ENCODE measurements around the gene TXK. TPM values are rescaled to one million over a fixed set of nuclear protein-coding genes. Genes with fewer than 3 reads are reported as not detected.

The TXK gene
- total and polyA plus RNA-seq, 2 experiments from 2014 or later, result 0.76 to 1.5 TPM

DNA sequence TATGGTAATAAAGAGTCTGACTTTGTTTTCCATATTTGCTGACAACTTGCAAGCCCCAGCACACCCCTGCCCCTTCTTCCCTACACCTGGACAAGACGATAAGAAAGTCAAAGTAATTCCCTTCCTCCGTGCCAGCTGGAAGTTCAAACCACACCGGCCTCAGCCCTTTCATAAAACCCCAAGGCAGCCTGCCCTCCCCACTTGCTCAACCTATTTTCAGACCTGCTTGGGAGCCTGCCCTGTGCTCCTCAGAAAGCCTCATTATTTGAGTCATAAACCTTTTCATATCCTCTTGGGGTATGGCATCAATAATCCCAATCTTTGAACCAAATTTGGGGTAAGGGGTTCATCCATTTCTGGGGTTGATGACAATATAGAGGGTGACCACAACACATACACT lies 88.0 kb downstream of the TXK start:
- H3K27me3 ChIP-seq, result no peaks in the 10 kb centered on the region
- TF ChIP-seq EZH2 (IDR thresholded peaks at IDR 0.05; ENCODE audit: borderline replicate concordance), result no peak
- TF ChIP-seq EZH2phosphoT487 (IDR thresholded peaks at IDR 0.05; ENCODE audit: low read depth, severe bottlenecking, unreplicated experiment), result no peak
- TF ChIP-seq, protein P1, sequence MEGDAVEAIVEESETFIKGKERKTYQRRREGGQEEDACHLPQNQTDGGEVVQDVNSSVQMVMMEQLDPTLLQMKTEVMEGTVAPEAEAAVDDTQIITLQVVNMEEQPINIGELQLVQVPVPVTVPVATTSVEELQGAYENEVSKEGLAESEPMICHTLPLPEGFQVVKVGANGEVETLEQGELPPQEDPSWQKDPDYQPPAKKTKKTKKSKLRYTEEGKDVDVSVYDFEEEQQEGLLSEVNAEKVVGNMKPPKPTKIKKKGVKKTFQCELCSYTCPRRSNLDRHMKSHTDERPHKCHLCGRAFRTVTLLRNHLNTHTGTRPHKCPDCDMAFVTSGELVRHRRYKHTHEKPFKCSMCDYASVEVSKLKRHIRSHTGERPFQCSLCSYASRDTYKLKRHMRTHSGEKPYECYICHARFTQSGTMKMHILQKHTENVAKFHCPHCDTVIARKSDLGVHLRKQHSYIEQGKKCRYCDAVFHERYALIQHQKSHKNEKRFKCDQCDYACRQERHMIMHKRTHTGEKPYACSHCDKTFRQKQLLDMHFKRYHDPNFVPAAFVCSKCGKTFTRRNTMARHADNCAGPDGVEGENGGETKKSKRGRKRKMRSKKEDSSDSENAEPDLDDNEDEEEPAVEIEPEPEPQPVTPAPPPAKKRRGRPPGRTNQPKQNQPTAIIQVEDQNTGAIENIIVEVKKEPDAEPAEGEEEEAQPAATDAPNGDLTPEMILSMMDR (IDR thresholded peaks at IDR 0.05; ENCODE audit: poor library complexity), result no peak
- H3K9me2 ChIP-seq (replicated peaks; ENCODE audit: insufficient read depth), result no peaks in the 10 kb centered on the region

DNA sequence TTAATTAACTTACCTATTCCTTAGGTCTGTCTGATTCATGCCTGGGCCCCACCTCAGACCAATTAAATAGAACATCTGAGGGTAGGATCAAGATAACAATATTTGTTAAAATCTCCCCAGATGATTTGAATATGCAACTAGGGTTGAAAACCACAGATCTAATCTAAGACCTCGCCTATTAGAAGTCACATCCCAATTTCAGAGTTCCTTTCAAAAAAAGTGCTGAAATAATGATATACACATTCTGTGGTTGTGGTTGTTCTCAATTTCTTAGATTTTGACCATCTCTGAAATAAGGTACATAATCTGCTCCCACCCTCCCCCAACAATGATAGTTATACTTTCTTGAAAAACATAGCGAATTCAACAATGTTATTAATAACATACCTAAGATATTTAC lies 89.8 kb downstream of the TXK start:
- Histone ChIP-seq H3K27ac (no peak overlapping the region), H3K79me2 (no peaks in the 10 kb centered on the region), H3K36me3 (replicated peaks; ENCODE audit: insufficient read depth, low read depth) (no peaks in the 10 kb centered on the region), H2AFZ (no peak overlapping the region), H3K4me1 (ENCODE audit: insufficient read depth) (peaks cover 13% of the 10 kb centered on the region), H3K9me3 (ENCODE audit: low read depth) (no peaks in the 10 kb centered on the region), H4K20me1 (ENCODE audit: insufficient read depth, poor library complexity, severe bottlenecking) (no peaks in the 10 kb centered on the region), H3K27me3 (no peaks in the 10 kb centered on the region), H3K4me2 (no peak overlapping the region), H3K9me2 (replicated peaks; ENCODE audit: insufficient read depth) (no peaks in the 10 kb centered on the region), H3K4me3 (no peak overlapping the region)
- WGBS (ENCODE audit: low lambda C conversion rate, missing lambda C conversion rate), result 98% methylated on average over 2 of the region's 2 CpGs
- TF ChIP-seq EZH2 (IDR thresholded peaks at IDR 0.05; ENCODE audit: borderline replicate concordance) (no peak), EZH2phosphoT487 (IDR thresholded peaks at IDR 0.05; ENCODE audit: low read depth, severe bottlenecking, unreplicated experiment) (no peak)
- TF ChIP-seq, protein P1 (IDR thresholded peaks at IDR 0.05; ENCODE audit: poor library complexity), result no peak
- DNase-seq (ENCODE audit: low spot score), result no peak

More for the DNA sequence above, 88.0 kb downstream of the TXK start:
- H3K9me3 ChIP-seq (ENCODE audit: low read depth), result no peaks in the 10 kb centered on the region
- no peak overlapping the region for H3K27ac ChIP-seq
- peaks cover 13% of the 10 kb centered on the region for H3K4me1 ChIP-seq (ENCODE audit: insufficient read depth)
- H2AFZ ChIP-seq, result no peak overlapping the region
- no peaks in the 10 kb centered on the region for H4K20me1 ChIP-seq (ENCODE audit: insufficient read depth, poor library complexity, severe bottlenecking)
- no peaks in the 10 kb centered on the region for H3K36me3 ChIP-seq (replicated peaks; ENCODE audit: insufficient read depth, low read depth)
- no peak overlapping the region for H3K4me2 ChIP-seq
- no peaks in the 10 kb centered on the region for H3K79me2 ChIP-seq
- DNase-seq (ENCODE audit: low spot score), result no peak
- WGBS (ENCODE audit: low lambda C conversion rate, missing lambda C conversion rate), result 87% methylated on average over 3 of the region's 3 CpGs
- H3K4me3 ChIP-seq, result no peak overlapping the region

DNA sequence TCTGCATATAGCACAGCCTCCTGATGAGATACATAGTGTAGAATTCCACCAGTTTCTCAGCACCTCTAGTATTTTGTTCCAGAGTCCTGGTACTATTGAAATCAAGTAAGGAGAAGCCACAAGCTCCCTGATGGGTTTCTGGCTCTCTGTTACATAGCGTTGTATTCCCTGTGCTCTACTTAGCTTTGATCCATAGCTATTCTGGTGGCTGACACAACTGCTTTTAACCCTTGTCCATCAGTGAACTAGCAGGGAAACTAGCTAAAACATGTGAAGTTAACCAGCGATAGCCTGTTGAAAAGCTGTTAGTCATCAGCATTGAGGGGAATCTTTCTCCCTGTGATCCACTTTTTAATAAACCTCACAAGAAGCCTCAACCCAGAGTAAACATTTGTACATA lies 90.5 kb downstream of the TXK start:
- peak overlapping the region; percentile 46 for H3K27ac ChIP-seq
- H3K4me1 ChIP-seq (ENCODE audit: insufficient read depth), result peaks cover 13% of the 10 kb centered on the region
- H3K79me2 ChIP-seq, result no peaks in the 10 kb centered on the region
- no peaks in the 10 kb centered on the region for H3K27me3 ChIP-seq
- no peak overlapping the region for H3K4me3 ChIP-seq
- no peaks in the 10 kb centered on the region for H4K20me1 ChIP-seq (ENCODE audit: insufficient read depth, poor library complexity, severe bottlenecking)
- no peak overlapping the region for H2AFZ ChIP-seq
- WGBS (ENCODE audit: low lambda C conversion rate, missing lambda C conversion rate), result 35% methylated on average over 2 of the region's 2 CpGs
- H3K36me3 ChIP-seq (replicated peaks; ENCODE audit: insufficient read depth, low read depth), result no peaks in the 10 kb centered on the region
- H3K9me3 ChIP-seq (ENCODE audit: low read depth), result no peaks in the 10 kb centered on the region
- peak overlapping the region; percentile 56 for H3K4me2 ChIP-seq
- no peak for TF ChIP-seq EZH2 (IDR thresholded peaks at IDR 0.05; ENCODE audit: borderline replicate concordance)
- no peaks in the 10 kb centered on the region for H3K9me2 ChIP-seq (replicated peaks; ENCODE audit: insufficient read depth)
- DNase-seq (ENCODE audit: low spot score), result no peak

DNA sequence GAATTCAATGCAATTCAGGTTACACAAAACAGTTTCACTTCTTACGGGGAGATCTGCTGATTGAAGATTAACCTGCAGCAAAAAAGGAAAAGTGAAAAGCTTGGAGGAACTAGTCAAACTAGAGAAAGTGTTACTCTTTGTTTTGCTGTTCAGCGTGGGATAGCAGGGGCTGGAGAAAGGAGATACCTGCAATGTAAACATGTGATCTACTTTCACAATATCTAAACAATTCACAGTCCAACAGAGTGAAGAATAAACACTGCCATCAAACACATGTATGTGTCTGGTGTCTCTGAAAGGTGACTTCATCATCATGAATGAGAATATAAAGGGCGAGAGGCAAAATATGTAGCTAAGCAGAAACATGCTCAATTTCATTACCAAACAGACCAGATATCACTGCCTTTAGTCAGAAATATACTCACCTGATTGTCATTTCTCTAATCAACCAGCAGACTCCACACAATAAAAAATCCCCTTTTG lies 91.0 kb downstream of the TXK start:
- Histone ChIP-seq H3K9me2 (replicated peaks; ENCODE audit: insufficient read depth) (no peaks in the 10 kb centered on the region), H3K4me2 (peak overlapping the region; percentile 56), H2AFZ (peak overlapping the region; percentile 5), H3K27me3 (no peaks in the 10 kb centered on the region), H3K4me3 (no peak overlapping the region), H3K36me3 (replicated peaks; ENCODE audit: insufficient read depth, low read depth) (no peaks in the 10 kb centered on the region), H3K79me2 (no peaks in the 10 kb centered on the region), H3K4me1 (ENCODE audit: insufficient read depth) (peaks cover 13% of the 10 kb centered on the region), H3K27ac (peak overlapping the region; percentile 46), H3K9me3 (ENCODE audit: low read depth) (no peaks in the 10 kb centered on the region), H4K20me1 (ENCODE audit: insufficient read depth, poor library complexity, severe bottlenecking) (no peaks in the 10 kb centered on the region)
- DNase-seq (ENCODE audit: low spot score), result peak; percentile 18
- no peak for TF ChIP-seq EZH2 (IDR thresholded peaks at IDR 0.05; ENCODE audit: borderline replicate concordance)
- TF ChIP-seq, protein P1 (IDR thresholded peaks at IDR 0.05; ENCODE audit: poor library complexity), result no peak
- no peak for TF ChIP-seq EZH2phosphoT487 (IDR thresholded peaks at IDR 0.05; ENCODE audit: low read depth, severe bottlenecking, unreplicated experiment)
- 30% methylated on average over 3 of the region's 3 CpGs for WGBS (ENCODE audit: low lambda C conversion rate, missing lambda C conversion rate)

All from hepatocyte (in vitro differentiated cells).